Ovary (tissue), 3 donors: ENCODE results near the gene CIAO3.

Experiments used
- EP300 ChIP-seq: sonication (generic); formaldehyde crosslinking; IDR thresholded peaks from one replicate; pipeline ENCODE4 v1.6.1; 2017; ENCODE audit warnings: antibody characterized with exemption
- TF ChIP-seq, protein P1 (sequence below), 3 donors: fragments of 450-650 bp in 2 of 3; fragments of 200-600 bp in 1 of 3; IDR thresholded peaks; one replicate each; pipeline versions ENCODE4 v1.5.1 to v1.8.0; 2016 to 2022; ENCODE audit warnings: antibody characterized with exemption in 3 of 3, mild to moderate bottlenecking in 1 of 3
- donor health status: DM: no; HTN: no; CAD: no.

DNA sequence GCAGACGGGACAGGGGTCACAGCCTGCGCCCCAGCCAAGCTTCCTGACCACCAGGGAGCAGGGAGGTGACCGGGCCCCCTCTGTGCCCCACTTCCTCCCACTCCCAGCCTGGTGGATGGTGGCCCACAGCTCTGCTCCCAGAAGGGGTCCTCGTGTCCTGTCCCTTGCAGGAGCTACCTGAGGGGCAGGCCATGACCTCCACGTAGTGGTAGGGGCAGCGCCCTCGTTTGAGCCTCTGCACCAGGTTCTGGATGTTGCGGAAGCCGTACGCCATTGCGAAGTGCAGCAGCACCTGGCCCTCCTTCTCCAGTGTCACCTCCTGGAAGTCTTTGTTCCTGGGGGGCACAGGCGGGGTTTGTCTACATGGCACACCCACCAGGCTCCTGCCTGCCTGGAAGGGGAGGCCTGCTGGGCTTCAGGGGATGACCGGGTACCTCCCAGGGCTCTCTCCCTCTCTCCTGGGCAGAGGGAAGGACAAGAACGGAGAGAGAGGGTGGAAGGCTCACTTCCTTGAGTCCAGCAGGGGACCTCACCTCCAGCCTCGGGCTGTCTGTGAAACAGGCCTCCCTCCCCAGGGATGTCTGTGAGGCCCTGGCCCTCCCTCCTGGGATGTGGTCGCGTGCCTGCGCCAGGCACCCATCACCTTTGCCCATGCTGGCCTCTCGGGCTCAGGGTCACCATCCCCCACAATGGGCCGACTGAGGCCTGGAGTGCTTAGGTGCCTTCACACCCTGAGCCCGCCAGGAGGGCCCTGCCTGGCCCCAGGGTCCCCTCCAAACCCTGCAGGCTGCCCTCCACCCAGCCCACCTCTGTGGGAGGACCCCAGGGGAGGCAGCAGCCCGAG is 9.9 kb downstream of the CIAO3 start:
- TF ChIP-seq, protein P1, sequence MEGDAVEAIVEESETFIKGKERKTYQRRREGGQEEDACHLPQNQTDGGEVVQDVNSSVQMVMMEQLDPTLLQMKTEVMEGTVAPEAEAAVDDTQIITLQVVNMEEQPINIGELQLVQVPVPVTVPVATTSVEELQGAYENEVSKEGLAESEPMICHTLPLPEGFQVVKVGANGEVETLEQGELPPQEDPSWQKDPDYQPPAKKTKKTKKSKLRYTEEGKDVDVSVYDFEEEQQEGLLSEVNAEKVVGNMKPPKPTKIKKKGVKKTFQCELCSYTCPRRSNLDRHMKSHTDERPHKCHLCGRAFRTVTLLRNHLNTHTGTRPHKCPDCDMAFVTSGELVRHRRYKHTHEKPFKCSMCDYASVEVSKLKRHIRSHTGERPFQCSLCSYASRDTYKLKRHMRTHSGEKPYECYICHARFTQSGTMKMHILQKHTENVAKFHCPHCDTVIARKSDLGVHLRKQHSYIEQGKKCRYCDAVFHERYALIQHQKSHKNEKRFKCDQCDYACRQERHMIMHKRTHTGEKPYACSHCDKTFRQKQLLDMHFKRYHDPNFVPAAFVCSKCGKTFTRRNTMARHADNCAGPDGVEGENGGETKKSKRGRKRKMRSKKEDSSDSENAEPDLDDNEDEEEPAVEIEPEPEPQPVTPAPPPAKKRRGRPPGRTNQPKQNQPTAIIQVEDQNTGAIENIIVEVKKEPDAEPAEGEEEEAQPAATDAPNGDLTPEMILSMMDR (IDR thresholded peaks at IDR 0.05) = no peak
- no peak for TF ChIP-seq EP300
